Fibroblast of the aortic adventitia (primary cell): Measurements from ENCODE around the gene CSNK2A1. TPM values are rescaled to one million over a fixed set of nuclear protein-coding genes. Genes with fewer than 3 reads are reported as not detected.
"Not testable (repeated sequence)": the region's sequence is repeated elsewhere in the genome, so short reads cannot be mapped to it uniquely, and the experiment has no call there.

Experiments used
- DNase-seq: peaks from one replicate; pipeline ENCODE4 v3.0.0-alpha.2; 2010; ENCODE audit warnings: low read depth
- H3K4me3 ChIP-seq: 2 replicates; pipeline ENCODE4 v1.5.1; 2011; ENCODE audit warnings: low read depth, mild to moderate bottlenecking, control low read depth, low read length, moderate library complexity
- total RNA-seq: library from RNA; depleted of rRNA; stranded (reverse); fragments of >200 nt; gene quantifications from 2 replicates; pipeline ENCODE4 v1.2.3, GENCODE V29; 2012; ENCODE audit warnings: low replicate concordance
- TF ChIP-seq, protein P1 (sequence below): IDR thresholded peaks from 2 replicates; pipeline ENCODE4 v1.5.1; 2011; ENCODE audit warnings: mild to moderate bottlenecking, low read length, control low read depth, inconsistent platforms; ENCODE audit not compliant: insufficient read depth

The CSNK2A1 gene
- total RNA-seq, 1 donor, result 147 TPM

DNA sequence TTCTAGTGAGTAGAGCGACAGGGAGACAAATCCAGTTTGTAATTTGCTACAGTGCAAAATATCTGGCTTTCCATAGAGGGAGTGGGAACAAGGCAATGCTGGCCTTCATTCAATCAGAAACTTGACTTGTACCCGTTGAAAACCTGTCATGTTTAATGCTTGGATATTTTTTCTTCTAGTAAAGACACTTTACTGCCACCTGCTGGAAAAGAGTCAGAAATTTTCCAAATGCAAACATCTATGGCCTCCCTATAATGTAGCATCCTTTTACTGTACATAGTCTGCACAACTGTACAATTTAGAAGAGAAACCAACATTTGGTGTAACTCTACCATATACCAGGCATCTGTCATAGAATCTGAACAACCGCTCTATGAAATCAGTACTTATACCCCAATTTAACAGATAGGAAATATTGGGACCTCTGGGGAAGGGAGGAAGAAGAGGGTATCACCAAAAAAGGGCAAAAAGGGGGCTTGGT, 64.6 kb downstream of the CSNK2A1 start:
- no peak overlapping the region for H3K4me3 ChIP-seq
- TF ChIP-seq, protein P1, sequence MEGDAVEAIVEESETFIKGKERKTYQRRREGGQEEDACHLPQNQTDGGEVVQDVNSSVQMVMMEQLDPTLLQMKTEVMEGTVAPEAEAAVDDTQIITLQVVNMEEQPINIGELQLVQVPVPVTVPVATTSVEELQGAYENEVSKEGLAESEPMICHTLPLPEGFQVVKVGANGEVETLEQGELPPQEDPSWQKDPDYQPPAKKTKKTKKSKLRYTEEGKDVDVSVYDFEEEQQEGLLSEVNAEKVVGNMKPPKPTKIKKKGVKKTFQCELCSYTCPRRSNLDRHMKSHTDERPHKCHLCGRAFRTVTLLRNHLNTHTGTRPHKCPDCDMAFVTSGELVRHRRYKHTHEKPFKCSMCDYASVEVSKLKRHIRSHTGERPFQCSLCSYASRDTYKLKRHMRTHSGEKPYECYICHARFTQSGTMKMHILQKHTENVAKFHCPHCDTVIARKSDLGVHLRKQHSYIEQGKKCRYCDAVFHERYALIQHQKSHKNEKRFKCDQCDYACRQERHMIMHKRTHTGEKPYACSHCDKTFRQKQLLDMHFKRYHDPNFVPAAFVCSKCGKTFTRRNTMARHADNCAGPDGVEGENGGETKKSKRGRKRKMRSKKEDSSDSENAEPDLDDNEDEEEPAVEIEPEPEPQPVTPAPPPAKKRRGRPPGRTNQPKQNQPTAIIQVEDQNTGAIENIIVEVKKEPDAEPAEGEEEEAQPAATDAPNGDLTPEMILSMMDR, result peak; percentile 59
- peak; percentile 80 for DNase-seq

DNA sequence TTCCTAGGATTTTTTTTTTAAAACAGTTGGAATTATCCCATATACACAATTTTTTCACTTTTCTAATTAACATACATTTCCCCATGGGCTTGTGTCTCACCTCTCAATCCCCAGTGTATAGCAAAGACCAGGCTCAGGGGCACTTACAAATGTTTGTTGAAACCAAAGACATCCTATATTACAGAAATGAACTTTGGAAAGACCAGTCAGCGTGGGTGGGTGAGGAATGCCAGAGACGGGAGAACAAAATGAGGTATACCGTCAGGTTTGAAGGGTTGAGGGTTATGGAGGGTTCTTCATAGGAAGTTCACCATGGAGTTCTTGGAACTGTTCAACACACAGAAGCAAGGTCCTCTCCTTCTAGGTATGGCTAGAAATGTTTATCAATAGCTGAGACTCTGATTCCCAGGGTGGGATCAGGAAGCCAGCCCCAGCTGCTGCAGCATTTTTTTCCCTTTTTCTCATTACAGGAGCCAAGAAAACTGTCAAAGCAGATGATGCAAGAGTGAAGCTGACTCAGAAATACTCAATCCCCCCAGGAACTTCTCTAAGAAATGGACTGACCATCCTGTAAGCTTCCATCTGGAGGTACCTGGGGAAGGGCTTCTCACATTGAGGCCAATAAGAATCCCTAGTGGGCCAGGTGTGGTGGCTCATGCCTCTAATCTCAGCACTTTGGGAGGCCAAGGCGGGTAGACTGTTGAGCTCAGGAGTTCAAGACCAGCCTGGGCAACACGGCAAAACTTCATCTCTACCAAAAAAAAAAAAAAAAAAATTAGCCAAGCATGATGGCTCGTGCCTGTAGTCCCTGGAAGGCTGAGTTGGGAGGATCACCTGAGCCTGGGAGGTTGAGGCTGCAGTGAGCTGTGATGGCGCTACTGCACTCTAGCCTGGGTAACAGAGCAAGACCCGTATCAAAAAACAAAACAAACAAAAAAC, 65.3 kb downstream of the CSNK2A1 start:
- peak; percentile 90 for DNase-seq
- no peak overlapping the region for H3K4me3 ChIP-seq
- TF ChIP-seq, protein P1, result no peak

DNA sequence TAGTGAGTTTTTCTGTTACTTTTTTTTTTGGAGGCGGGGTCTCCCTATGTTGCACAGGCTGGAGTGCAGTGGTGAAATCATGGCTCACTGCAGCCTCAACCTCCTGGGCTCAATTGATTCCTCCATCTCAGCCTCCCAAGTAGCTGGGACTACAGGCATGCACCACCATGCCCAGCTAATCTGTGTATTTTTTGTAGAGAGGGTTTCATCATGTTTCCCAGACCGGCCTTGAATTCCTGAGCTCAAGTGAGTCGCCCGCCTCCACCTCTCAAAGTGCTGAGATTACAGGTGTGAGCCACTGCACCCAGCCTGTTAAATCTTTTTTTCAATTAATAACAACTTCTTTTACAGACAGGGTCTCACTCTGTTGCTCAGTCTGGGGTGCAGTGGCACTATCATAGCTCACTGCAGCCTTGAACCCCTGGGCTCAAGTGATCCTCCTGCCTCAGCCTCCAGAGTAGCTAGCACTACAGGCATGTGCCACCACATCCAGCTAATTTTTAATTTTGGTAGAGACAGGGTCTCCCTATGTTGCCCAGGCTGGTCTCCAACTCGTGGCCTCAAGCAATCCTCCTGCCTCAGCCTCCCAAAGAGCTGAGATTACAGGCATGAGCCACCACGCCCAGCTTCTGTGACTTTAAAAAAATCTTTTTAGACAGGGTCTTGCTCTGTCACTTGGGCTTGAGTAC, 66.9 kb downstream of the CSNK2A1 start:
- not testable (repeated sequence) for H3K4me3 ChIP-seq, DNase-seq

DNA sequence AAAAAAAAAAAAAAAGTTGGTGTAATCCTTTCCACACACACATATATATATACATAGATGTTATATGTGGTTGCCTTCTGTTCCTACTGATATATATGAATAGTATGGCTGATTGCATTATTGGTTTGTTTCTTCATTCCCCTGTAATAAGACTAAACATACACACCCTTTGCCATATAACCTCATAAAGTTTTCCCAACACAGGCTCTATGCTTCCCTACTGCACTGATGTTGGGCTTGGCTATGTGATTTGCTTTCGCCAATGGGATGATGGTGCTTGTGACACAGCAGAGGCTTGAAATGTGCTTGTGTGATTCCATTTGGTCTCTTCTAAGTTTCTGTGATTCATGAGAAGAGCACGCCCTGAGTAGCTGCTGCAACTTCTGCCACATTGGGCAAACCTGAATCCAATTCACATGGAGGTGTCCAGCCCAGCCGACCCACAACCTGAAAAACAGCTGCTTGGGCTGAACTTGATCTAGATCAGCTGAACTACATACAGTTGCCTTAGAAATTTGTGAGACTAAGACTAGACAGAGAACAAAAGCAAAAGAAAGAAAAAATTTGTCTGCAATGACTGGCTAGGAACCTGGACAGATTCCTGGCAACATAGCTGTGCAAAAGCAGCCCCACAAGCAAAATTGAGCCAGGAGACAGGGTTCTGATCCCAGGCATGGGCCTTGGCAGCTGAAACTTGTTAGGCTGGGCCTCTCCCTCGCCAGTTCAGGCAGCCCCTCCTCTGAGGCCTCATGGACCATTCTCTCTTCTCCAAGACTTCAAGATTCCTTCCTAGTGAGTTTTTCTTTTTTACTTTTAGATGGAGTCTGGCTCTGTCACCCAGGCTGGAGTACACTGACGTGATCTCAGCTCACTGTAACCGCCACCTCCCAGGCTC, 67.9 kb downstream of the CSNK2A1 start:
- TF ChIP-seq, protein P1, result no peak
- peak; percentile 85 for DNase-seq

DNA sequence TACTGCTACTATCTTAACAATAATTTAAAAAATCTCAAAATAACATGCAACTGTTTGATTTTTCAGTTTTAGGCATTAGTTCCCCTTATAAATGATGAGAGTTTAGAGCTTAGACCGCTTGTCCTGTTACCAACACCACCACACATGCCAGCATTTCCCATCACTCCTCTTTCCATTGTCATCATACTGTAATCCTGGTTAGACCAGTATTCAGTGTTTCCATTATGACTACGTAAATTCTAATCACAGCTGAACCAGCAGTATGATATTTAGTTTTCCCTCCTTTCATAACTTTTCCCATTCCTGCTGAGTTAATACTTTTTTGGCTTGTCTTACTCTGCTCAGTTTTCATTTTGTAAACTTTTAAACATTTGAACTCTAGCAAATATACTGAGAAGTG, 69.0 kb downstream of the CSNK2A1 start:
- peak; percentile 26 for DNase-seq
- H3K4me3 ChIP-seq, result no peak overlapping the region
- TF ChIP-seq, protein P1, result no peak

More for the DNA sequence above, 67.9 kb downstream of the CSNK2A1 start:
- no peak overlapping the region for H3K4me3 ChIP-seq

DNA sequence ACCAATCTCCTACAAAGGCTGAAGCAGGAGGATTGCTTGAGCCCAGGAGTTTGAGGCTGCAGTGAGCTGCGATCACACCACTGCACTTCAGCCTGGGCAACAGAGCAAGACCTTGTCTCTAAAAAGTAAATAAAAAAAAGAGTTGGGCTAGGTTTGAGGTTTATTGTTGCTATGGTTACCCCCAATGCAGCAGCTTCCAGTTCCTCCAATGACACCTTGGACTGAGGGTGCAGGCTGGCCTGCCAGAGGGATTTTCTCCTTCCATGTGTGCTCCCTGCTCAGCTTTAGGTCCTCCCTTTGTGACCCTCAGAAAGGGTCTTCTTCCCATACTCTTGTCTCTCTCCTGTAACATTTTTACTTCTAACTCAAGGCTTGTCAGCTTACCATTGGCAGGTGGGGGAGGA, 70.7 kb downstream of the CSNK2A1 start:
- TF ChIP-seq, protein P1, result no peak
- H3K4me3 ChIP-seq, result no peak overlapping the region
- DNase-seq, result no peak
